Adipose tissue (tissue), 3 donors: ENCODE measurements around the gene PLP2. TPM values are rescaled to one million over a fixed set of nuclear protein-coding genes. Genes with fewer than 3 reads are reported as not detected.

Source experiments
- polyA plus RNA-seq, 3 donors: library from polyadenylated mRNA; stranded (reverse); fragments of 200-250 nt; gene quantifications; one replicate each; pipeline ENCODE4 v1.2.3, GENCODE V29; 2013
- donor health status: healthy with polysubstance abuse.
- donor health status: Bipolar disorder and iron deficiency.
- donor health status: healthy.

Gene PLP2
- polyA plus RNA-seq, 3 donors = 82.9 to 246 (median 116) TPM

Other genes with a start within 250 kb of the PLP2 start
- gene OTUD5, start 214.3 kb upstream of the PLP2 start, polyA plus RNA-seq = 10 to 100 TPM; 17.6 to 37.9 (median 31.4) TPM
- gene KCND1, start 200.1 kb upstream of the PLP2 start, polyA plus RNA-seq = 1 to 10 TPM in 2 of 3 donors, under 1 TPM in 1; 0.46 to 4.7 (median 1.0) TPM
- 10 to 100 TPM; 13.8 to 25.9 (median 22.2) TPM for gene GRIPAP1, start 169.6 kb upstream of the PLP2 start, polyA plus RNA-seq
- 10 to 100 TPM; 14.9 to 83.9 (median 71.1) TPM for gene TFE3, start 128.5 kb upstream of the PLP2 start, polyA plus RNA-seq
- 1 to 10 TPM; 1.4 to 3.8 (median 2.4) TPM for gene CCDC120, start 112.9 kb upstream of the PLP2 start, polyA plus RNA-seq
- gene PRAF2, start 97.9 kb upstream of the PLP2 start, polyA plus RNA-seq = 10 to 100 TPM in 2 of 3 donors, 1 to 10 TPM in 1; 5.9 to 25.4 (median 15.8) TPM
- gene WDR45, start 92.0 kb upstream of the PLP2 start, polyA plus RNA-seq = 10 to 100 TPM; 49.9 to 92.9 (median 88.5) TPM
- 10 to 100 TPM in 2 of 3 donors, 1 to 10 TPM in 1; 8.7 to 19.0 (median 12.9) TPM for gene GPKOW, start 48.2 kb upstream of the PLP2 start, polyA plus RNA-seq
- 10 to 100 TPM in 1 of 3 donors, 1 to 10 TPM in 2; 3.3 to 12.7 (median 3.4) TPM for gene MAGIX, start 9.1 kb upstream of the PLP2 start, polyA plus RNA-seq
- gene PRICKLE3, start 14.5 kb downstream of the PLP2 start, polyA plus RNA-seq = 1 to 10 TPM; 6.0 to 8.4 (median 7.8) TPM
- 1 to 10 TPM; 1.4 to 6.8 (median 2.1) TPM for gene SYP, start 28.3 kb downstream of the PLP2 start, polyA plus RNA-seq
- gene CACNA1F, start 61.4 kb downstream of the PLP2 start, polyA plus RNA-seq = under 1 TPM; 0.10 to 0.79 (median 0.10) TPM
- gene CCDC22, start 63.6 kb downstream of the PLP2 start, polyA plus RNA-seq = 10 to 100 TPM in 1 of 3 donors, 1 to 10 TPM in 2; 7.6 to 11.4 (median 9.8) TPM
- under 1 TPM; 0.11 to 0.16 (median 0.12) TPM for gene FOXP3, start 92.8 kb downstream of the PLP2 start, polyA plus RNA-seq
- gene PPP1R3F, start 97.9 kb downstream of the PLP2 start, polyA plus RNA-seq = 1 to 10 TPM; 2.4 to 3.1 (median 2.8) TPM
- not detected for gene GAGE10, start 131.7 kb downstream of the PLP2 start, polyA plus RNA-seq
- gene GAGE12J, start 150.1 kb downstream of the PLP2 start, polyA plus RNA-seq = not detected
- not detected for gene GAGE13, start 159.7 kb downstream of the PLP2 start, polyA plus RNA-seq